B cell (primary cell): Measurements from ENCODE around the gene LYRM1. TPM values are rescaled to one million over a fixed set of nuclear protein-coding genes. Genes with fewer than 3 reads are reported as not detected.

Source experiments
- ATAC-seq: fragments of 200-7000 bp; cut with Tn5 transposase; one replicate; pipeline ENCODE4 v1.10.0; 2021; ENCODE audit warnings: low read depth, mild to moderate bottlenecking, moderate number of reproducible peaks, moderate library complexity
- CTCF ChIA-PET: fragments of 350-600 bp; sonication (Branson Sonifier 250); formaldehyde crosslinking; loops from one replicate; lab custom pipeline; 2021; ENCODE audit warnings: antibody characterized with exemption, inconsistent platforms; lab: Charles Lee
- POLR2A ChIA-PET: fragments of 350-600 bp; sonication (Branson Sonifier 250); formaldehyde crosslinking; loops from one replicate; lab custom pipeline; 2021; ENCODE audit warnings: antibody characterized with exemption; lab: Charles Lee
- DNase-seq: peaks from one replicate; pipeline ENCODE4 v3.0.0; 2013
- H2AFZ ChIP-seq: 2 replicates; pipeline ENCODE4 v1.6.1; 2012; ENCODE audit warnings: mild to moderate bottlenecking, low read depth, low read length; ENCODE audit not compliant: insufficient read depth, poor library complexity, severe bottlenecking
- H3K27ac ChIP-seq, 2 donors: 1 replicate in 1 of 2; 2 replicates in 1 of 2; pipeline ENCODE4 v1.5.1; 2012 to 2013; ENCODE audit warnings: low read length in 2 of 2, mild to moderate bottlenecking in 2 of 2, moderate library complexity in 1 of 2
- H3K27me3 ChIP-seq, 4 experiments: fragments of 200-600 bp in 1 of 4; sonication (generic) in 1 of 4; replicated peaks in 1 of 4; 1 replicate in 2 of 4; 2 replicates in 2 of 4; pipeline versions ENCODE4 v1.6.1 to v1.7.0; 2013 to 2016; ENCODE audit warnings: low read length in 3 of 4, mild to moderate bottlenecking in 2 of 4, mixed read lengths in 1 of 4, moderate library complexity in 1 of 4; ENCODE audit not compliant: insufficient read depth in 4 of 4, control insufficient read depth in 3 of 4; ENCODE audit errors: control extremely low read depth in 1 of 4
- H3K36me3 ChIP-seq, 2 experiments: replicated peaks in 1 of 2; 1 replicate in 1 of 2; 2 replicates in 1 of 2; pipeline versions ENCODE4 v1.6.1 to v1.7.1; 2013; ENCODE audit warnings: low read length in 1 of 2; ENCODE audit not compliant: insufficient read depth in 2 of 2, control insufficient read depth in 1 of 2; ENCODE audit errors: control extremely low read depth in 1 of 2, extremely low read depth in 1 of 2
- H3K4me1 ChIP-seq, 2 donors: fragments of 200-600 bp in 1 of 2; sonication (generic) in 1 of 2; 1 replicate in 1 of 2; 2 replicates in 1 of 2; pipeline versions ENCODE4 v1.5.1 to v1.6.1; 2013 to 2017; ENCODE audit warnings: low read length in 2 of 2; ENCODE audit not compliant: control insufficient read depth in 2 of 2, insufficient read depth in 2 of 2
- H3K4me2 ChIP-seq: replicated peaks from 2 replicates; pipeline ENCODE3; 2012; ENCODE audit warnings: mild to moderate bottlenecking, low read depth, low read length; ENCODE audit not compliant: poor library complexity, severe bottlenecking
- H3K4me3 ChIP-seq, 5 experiments: fragments of 200-600 bp in 1 of 5; sonication (generic) in 1 of 5; 1 replicate in 3 of 5; 2 replicates in 2 of 5; pipeline versions ENCODE4 v1.5.1 to v1.7.0; 2011 to 2016; ENCODE audit warnings: low read length in 4 of 5, mild to moderate bottlenecking in 4 of 5, low read depth in 2 of 5, control low read depth in 1 of 5, moderate library complexity in 1 of 5; ENCODE audit not compliant: insufficient read depth in 1 of 5; ENCODE audit errors: control extremely low read depth in 1 of 5, extremely low read depth in 1 of 5
- H3K79me2 ChIP-seq: fragments of 200-600 bp; sonication (generic); one replicate; pipeline ENCODE4 v1.6.0; 2016; ENCODE audit warnings: low read length; ENCODE audit not compliant: control insufficient read depth, insufficient read depth
- H3K9ac ChIP-seq: fragments of 200-600 bp; sonication (generic); 2 replicates; pipeline ENCODE4 v1.6.1; 2017; ENCODE audit warnings: mild to moderate bottlenecking, low read length, moderate library complexity
- H3K9me3 ChIP-seq, 3 donors: one replicate each; pipeline versions ENCODE4 v1.6.1 to v1.7.1; 2013; ENCODE audit warnings: low read length in 2 of 3; ENCODE audit not compliant: control insufficient read depth in 2 of 3, insufficient read depth in 1 of 3; ENCODE audit errors: control extremely low read depth in 1 of 3
- H4K20me1 ChIP-seq: 2 replicates; pipeline ENCODE4 v1.6.0; 2012; ENCODE audit warnings: mild to moderate bottlenecking, low read length; ENCODE audit not compliant: insufficient read depth, control insufficient read depth, poor library complexity, severe bottlenecking
- H3K27ac Mint-ChIP-seq: one replicate; pipeline ENCODE4 v1.8.0; 2021; ENCODE audit warnings: mixed read lengths
- H3K27me3 Mint-ChIP-seq: one replicate; pipeline ENCODE4 v1.8.0; 2021; ENCODE audit warnings: mixed read lengths
- H3K4me1 Mint-ChIP-seq: one replicate; pipeline ENCODE4 v1.8.0; 2021; ENCODE audit warnings: mixed read lengths
- H3K4me3 Mint-ChIP-seq: one replicate; pipeline ENCODE4 v1.8.0; 2021; ENCODE audit warnings: mixed read lengths
- H3K9me3 Mint-ChIP-seq: one replicate; pipeline ENCODE4 v1.8.0; 2022; ENCODE audit warnings: mixed read lengths; ENCODE audit not compliant: insufficient read depth
- EZH2 ChIP-seq: IDR thresholded peaks from 2 replicates; pipeline ENCODE4 v1.6.1; 2012; ENCODE audit warnings: borderline replicate concordance, low read depth, mild to moderate bottlenecking, moderate library complexity, low read length; ENCODE audit not compliant: insufficient read depth, poor library complexity, severe bottlenecking
- WGBS: methylation state at CpG from one replicate; pipeline ENCODE4 v1.1.5; 2013; ENCODE audit warnings: missing lambda C conversion rate; ENCODE audit not compliant: insufficient coverage; 5-methylcytosine and 5-hydroxymethylcytosine counted together
- intact Hi-C: fragments of 100-400 bp; cut with micrococcal nuclease; formaldehyde crosslinking; loops from one replicate; pipeline ENCODE4 v1.10.0; 2022
- polyA plus RNA-seq: library from polyadenylated mRNA; depleted of rRNA; stranded (reverse); fragments of >200 nt; gene quantifications from 2 replicates; pipeline ENCODE4 v1.2.3, GENCODE V29; 2012
- total RNA-seq, 2 donors: library from RNA; stranded (reverse); fragments of 120-200 nt in 1 of 2; gene quantifications; 1 replicate in 1 of 2; 2 replicates in 1 of 2; pipeline versions ENCODE4 v1.2.3 to v1.2.4, GENCODE V29; 2013 to 2022
- TF ChIP-seq, protein P1 (sequence below): fragments of 200-600 bp; IDR thresholded peaks from one replicate; pipeline ENCODE4 v1.8.0; 2022; ENCODE audit warnings: antibody characterized with exemption, mild to moderate bottlenecking

The LYRM1 gene
- total and polyA plus RNA-seq, 2 donors (not counting 1 experiment from before 2014, with no cell fraction given), result 20.0 to 21.8 TPM

- DNase-seq, result no peak
- Histone ChIP-seq H2AFZ (no peak overlapping the region), H4K20me1 (peaks cover 28% of the 10 kb centered on the region), H3K9ac (no peak overlapping the region), H3K9me3 (no peaks in the 10 kb centered on the region), H3K27ac (peak overlapping the region; percentile 57 to 62), H3K27me3 (no peaks in the 10 kb centered on the region), H3K4me2 (peak overlapping the region; percentile 70), H3K4me3 (no peak overlapping the region), H3K79me2 (peaks cover 52% of the 10 kb centered on the region), H3K4me1 (peaks cover 26 to 27% of the 10 kb centered on the region in 2 donors), H3K36me3 (peaks cover 0 to 1% of the 10 kb centered on the region in 2 experiments)
- intact Hi-C loops, result no loop called here
- peaks cover 30% of the 10 kb centered on the region for H3K4me1 Mint-ChIP-seq
- no peak for ATAC-seq
- no peaks in the 10 kb centered on the region for H3K9me3 Mint-ChIP-seq
- 81% methylated on average over 2 of the region's 3 CpGs for WGBS
- ChIA-PET POLR2A (no interaction called here), CTCF (interaction anchor here (3.3 kb wide), 1 partner anchor 23 kb away, joined by 46 read pairs; no protein-coding TSS in a partner anchor)
- H3K27me3 Mint-ChIP-seq, result no peaks in the 10 kb centered on the region
- no peak overlapping the region for H3K4me3 Mint-ChIP-seq
- TF ChIP-seq, protein P1, sequence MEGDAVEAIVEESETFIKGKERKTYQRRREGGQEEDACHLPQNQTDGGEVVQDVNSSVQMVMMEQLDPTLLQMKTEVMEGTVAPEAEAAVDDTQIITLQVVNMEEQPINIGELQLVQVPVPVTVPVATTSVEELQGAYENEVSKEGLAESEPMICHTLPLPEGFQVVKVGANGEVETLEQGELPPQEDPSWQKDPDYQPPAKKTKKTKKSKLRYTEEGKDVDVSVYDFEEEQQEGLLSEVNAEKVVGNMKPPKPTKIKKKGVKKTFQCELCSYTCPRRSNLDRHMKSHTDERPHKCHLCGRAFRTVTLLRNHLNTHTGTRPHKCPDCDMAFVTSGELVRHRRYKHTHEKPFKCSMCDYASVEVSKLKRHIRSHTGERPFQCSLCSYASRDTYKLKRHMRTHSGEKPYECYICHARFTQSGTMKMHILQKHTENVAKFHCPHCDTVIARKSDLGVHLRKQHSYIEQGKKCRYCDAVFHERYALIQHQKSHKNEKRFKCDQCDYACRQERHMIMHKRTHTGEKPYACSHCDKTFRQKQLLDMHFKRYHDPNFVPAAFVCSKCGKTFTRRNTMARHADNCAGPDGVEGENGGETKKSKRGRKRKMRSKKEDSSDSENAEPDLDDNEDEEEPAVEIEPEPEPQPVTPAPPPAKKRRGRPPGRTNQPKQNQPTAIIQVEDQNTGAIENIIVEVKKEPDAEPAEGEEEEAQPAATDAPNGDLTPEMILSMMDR, result no peak
- no peak for TF ChIP-seq EZH2
- H3K27ac Mint-ChIP-seq, result peak overlapping the region; percentile 85
Measured at GRCh38 chr16:20873331-20873730, 27.2 kb upstream of the LYRM1 start.

DNA sequence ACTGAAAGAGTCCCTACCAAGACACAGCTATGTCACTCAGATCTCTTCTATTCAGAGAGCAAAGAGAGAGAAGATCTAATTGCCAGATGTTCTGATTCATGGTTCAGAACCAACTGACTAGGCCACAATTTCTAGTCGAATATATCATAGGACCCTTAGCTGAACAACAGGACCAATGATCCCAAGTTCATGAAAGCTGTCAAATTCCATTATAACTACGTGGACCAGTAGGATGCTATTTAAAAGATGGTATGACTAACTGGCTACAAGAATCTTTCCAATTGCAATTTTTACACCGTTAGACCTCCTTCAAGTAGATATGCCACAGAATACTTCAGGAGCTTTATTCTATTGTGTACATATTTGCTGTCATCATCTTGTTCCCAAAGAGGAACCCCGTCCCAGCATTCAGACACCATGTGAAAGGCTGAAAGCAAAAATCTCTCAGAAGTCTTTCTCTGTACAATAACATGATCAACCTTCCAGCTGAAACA lies 26.4 kb upstream of the LYRM1 start:
- TF ChIP-seq, protein P1, result no peak
- TF ChIP-seq EZH2, result no peak
- peak overlapping the region; percentile 70 for H3K4me2 ChIP-seq
- DNase-seq (no peak), ATAC-seq (no peak)
- H3K79me2 ChIP-seq, result peaks cover 52% of the 10 kb centered on the region
- H3K27ac ChIP-seq, result peak overlapping the region; percentile 57 to 62
- Mint-ChIP-seq H3K27ac (peak overlapping the region; percentile 85), H3K4me1 (peaks cover 31% of the 10 kb centered on the region), H3K9me3 (no peaks in the 10 kb centered on the region), H3K4me3 (peak overlapping the region; percentile 51), H3K27me3 (no peaks in the 10 kb centered on the region)
- H3K4me3 ChIP-seq, result peak overlapping the region in 3 of 5 experiments; percentile 38 to 61 (median 41)
- peak overlapping the region; percentile 13 for H2AFZ ChIP-seq
- ChIA-PET POLR2A (interaction anchor here (0.9 kb wide), 1 partner anchor 26 kb away, joined by 6 read pairs; the partner anchor contains the start of genes DCUN1D3 and LYRM1), CTCF (interaction anchor here (0.9 to 3.3 kb wide), 4 partner anchors 8 to 31 kb away, joined by 3 to 46 read pairs (median 3); no protein-coding TSS in a partner anchor)
- H3K9ac ChIP-seq, result peak overlapping the region; percentile 49
- intact Hi-C loops, result loop anchor here (1.0 kb wide), 1 partner anchor 30 kb away; no protein-coding TSS in a partner anchor
- H3K9me3 ChIP-seq, result no peaks in the 10 kb centered on the region
- peaks cover 21% of the 10 kb centered on the region for H4K20me1 ChIP-seq
- WGBS, result 40% methylated on average over 1 of the region's 4 CpGs
- peaks cover 26 to 27% of the 10 kb centered on the region in 2 donors for H3K4me1 ChIP-seq
- H3K27me3 ChIP-seq, result no peaks in the 10 kb centered on the region
- peaks cover 0 to 1% of the 10 kb centered on the region in 2 experiments for H3K36me3 ChIP-seq
